NOMO-1 (cell line): ENCODE data around the gene PORCN.

Experiments
- DNase-seq, 2 experiments: peaks; one replicate each; lab custom pipeline; 2025; ENCODE audit not compliant: unreplicated experiment in 2 of 2; lab: John Stamatoyannopoulos, UW

Gene PORCN

GRCh38 chrX:48508400-48509244 lies at the start of gene PORCN:
Gene PORCN, plus strand, starts transcription at chrX:48508992. Its CDS starts 829 bp downstream, at chrX:48509821.
- peak; percentile 45 to 62 for DNase-seq

GRCh38 chrX:48459483-48459882 lies 49.3 kb upstream of the PORCN start:
- no peak for DNase-seq

- no peak for DNase-seq
Observed at GRCh38 chrX:48460031-48460430, 48.8 kb upstream of the PORCN start.

- DNase-seq: no peak
Observed at GRCh38 chrX:48460606-48461005, 48.2 kb upstream of the PORCN start.

- no peak for DNase-seq
Observed at GRCh38 chrX:48461830-48462229, 47.0 kb upstream of the PORCN start.

- DNase-seq: no peak
Observed at GRCh38 chrX:48465336-48465933, 43.4 kb upstream of the PORCN start.

GRCh38 chrX:48466696-48467095 lies 42.1 kb upstream of the PORCN start:
- DNase-seq: no peak

- no peak for DNase-seq
Observed at GRCh38 chrX:48467281-48467761, 41.5 kb upstream of the PORCN start.

- DNase-seq: no peak
Observed at GRCh38 chrX:48468247-48468671, 40.5 kb upstream of the PORCN start.

GRCh38 chrX:48468693-48469691 lies 39.8 kb upstream of the PORCN start:
- peak; percentile 24 to 39 for DNase-seq

GRCh38 chrX:48470110-48470832 lies 38.5 kb upstream of the PORCN start, which contains the start of gene SLC38A5:
Gene SLC38A5, minus strand, starts transcription at chrX:48470260. Its CDS starts 2,336 bp downstream, at chrX:48467924.
- no peak for DNase-seq

- DNase-seq: no peak
Observed at GRCh38 chrX:48470833-48471118, 38.0 kb upstream of the PORCN start.

GRCh38 chrX:48471504-48471903 lies 37.3 kb upstream of the PORCN start:
- no peak for DNase-seq

GRCh38 chrX:48472225-48472624 lies 36.6 kb upstream of the PORCN start:
- no peak for DNase-seq

- no peak for DNase-seq
Observed at GRCh38 chrX:48472851-48473703, 35.7 kb upstream of the PORCN start.

- no peak for DNase-seq
Observed at GRCh38 chrX:48473704-48473990, 35.1 kb upstream of the PORCN start.

GRCh38 chrX:48474127-48474526 lies 34.7 kb upstream of the PORCN start:
- no peak for DNase-seq

- DNase-seq: no peak
Observed at GRCh38 chrX:48474581-48474980, 34.2 kb upstream of the PORCN start.

GRCh38 chrX:48475296-48475695 lies 33.5 kb upstream of the PORCN start:
- peak in 1 of 2 experiments; percentile 27 for DNase-seq
